Kidney capillary endothelial cell (primary cell): ENCODE measurements around the gene EXT2.
A peak's percentile ranks its signal among the peaks of the same experiment; 100 is the strongest.

Source experiments
- DNase-seq: peaks from one replicate; pipeline ENCODE4 v3.0.0-alpha.2; 2018; ENCODE audit warnings: low spot score

The EXT2 gene

DNA sequence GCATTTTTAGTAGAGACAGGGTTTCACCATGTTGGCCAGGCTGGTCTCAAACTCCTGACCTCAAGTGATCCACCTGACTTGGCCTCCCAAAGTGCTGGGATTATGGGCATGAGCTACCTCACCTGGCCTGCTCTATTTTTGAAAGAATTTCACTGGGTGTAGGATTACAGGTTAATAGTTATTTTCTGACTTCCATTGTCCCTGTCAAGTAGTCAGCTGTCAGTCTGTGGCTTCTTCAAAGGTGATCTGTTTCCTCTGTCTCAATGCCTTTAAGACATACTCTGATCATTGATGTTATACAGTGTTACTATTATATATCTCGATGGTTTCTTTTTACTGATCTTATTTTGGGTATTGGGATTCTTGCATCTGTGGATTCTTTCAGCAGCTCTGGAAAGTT is 10.1 kb upstream of the EXT2 start:
- DNase-seq, result no peak

DNA sequence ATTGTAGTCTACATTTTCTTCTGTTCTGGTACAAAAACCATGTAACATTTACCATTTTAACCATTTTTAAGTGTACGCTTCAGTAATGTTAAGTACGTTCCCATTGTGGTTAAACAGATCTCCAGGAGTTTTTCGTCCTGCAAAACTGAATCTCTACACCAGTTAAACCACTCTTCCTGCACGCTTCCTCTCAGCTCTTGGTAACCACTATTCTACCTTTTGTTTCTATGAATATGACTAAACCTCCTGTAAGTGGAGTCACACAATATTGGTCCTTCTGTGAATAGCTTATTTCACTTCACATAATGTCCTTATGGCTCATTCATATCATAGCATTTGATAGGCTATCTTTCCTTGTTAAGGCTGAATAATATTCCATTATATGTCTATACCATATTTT is 7.1 kb upstream of the EXT2 start:
- DNase-seq, result no peak

DNA sequence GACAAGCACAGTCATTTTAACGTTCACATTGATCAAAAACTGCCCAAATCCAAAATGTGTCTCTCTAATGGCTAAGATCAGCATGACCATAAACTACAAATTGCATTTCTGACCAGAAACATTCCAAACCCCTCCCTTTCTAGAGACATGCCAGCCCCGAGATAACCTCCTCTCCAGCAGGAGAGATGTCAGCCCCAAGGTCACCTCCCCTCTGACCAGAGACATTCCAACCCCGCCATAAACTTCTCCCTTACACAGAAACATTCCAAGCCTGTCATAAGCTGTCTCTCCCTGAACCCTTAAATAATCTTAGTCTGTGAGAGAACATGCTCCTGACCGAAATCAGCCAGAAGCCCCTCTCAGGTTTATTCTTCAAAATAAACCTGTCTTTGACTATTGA is 6.6 kb upstream of the EXT2 start:
- no peak for DNase-seq

DNA sequence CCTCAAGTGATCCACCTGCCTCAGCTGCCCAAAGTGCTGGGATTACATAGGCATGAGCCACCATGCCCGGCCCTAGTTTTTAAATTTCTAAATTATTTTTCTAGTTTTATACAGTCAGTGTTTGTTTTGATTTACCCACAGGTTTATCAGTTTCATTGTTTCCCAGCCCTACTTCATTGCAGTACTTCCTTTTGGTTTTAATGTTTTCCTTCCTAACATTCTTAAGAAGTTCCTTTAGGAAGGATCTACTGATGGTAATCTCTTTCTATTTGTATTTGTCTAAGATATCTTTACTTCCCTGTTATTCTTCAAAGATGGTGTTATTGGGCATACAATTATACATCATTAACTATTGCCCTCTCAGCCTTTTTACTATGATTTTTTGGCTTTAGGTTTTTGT is 4.9 kb upstream of the EXT2 start:
- DNase-seq, result no peak

DNA sequence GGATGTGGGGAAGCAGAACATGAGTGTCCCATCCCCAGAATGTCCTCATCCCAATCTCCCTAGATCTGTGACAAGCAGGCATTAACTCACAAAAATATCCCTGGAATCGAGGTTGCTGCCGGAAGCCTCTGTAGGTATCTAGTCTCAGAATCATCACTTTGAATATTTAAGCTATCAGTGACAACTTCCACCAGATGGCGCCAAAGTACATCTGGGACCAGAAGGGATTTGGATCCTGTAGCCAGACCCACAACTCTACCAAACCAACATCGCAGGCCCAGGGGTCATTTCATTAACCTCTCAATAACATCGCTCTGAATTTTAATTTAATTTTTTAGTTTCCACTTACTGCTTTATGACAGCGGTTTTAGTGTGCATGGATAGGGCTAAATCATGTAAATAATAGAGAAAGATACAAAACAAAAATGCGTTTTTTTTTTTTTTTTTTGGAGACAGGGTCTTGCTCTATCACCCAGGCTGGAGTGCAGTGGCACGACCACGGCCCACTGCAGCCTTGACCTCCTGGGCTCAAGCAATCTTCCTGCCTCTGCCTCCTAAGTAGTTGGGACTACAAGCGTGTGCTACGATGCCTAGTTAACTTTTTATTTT is 1.1 kb upstream of the EXT2 start:
- DNase-seq, result peak; percentile 62

DNA sequence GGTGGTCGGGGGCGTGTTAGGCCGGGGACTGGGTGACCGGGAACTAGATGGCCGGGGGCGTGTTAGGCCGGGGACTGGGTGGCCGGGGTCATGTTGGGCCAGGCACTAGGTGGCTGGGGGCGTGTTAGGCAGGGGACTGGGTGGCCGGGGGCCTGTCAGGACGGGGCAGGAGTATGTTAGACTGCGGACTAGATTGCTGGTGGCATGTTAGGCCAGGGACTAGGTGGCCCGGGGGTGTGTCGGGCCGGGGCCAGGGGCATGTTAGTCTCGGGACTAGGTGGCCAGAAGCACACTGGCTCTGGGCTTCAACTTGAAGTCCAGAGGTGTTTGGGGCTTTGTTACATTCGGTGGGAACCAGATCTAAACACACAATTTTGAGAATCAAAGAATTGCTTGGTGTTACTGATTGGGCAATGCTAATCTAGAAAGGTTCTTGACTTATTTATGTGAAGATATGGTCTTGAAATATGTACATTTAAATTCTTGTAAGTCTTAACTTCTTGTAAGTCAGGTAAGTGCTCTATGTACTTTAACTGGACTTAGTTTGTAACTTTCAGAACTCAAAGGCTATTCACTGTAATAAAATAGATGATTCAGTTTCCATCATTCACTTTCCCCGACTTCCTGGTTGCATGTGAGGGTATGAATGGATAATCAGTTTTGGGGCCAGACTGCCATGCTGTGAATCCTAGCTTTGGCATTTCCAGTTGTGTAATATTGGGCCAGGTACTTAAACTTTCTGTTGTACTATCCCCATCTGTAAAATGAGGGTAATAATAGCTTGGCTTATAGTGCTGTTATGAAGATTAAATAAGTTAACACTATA is 1.1 kb downstream of the EXT2 start:
- peak; percentile 50 for DNase-seq

DNA sequence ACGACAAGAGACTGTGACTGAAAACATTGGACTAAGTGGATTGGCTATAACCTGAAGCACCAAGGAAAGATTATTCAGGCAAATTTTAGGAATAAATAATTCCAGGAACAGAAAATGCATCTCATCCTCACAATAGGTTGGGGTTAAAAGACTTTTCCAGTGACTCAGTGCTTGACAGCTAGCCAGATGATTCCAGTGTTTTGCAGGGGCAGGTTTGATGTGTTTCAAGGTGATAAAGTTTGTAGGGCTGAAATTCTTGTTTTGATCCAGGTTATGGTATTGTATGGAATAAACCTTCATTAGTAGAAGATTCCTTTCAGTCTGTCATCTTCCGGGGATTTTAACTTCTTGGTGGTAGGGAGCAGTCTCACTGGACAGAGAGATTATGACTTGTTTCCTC is 2.3 kb downstream of the EXT2 start:
- DNase-seq, result no peak

DNA sequence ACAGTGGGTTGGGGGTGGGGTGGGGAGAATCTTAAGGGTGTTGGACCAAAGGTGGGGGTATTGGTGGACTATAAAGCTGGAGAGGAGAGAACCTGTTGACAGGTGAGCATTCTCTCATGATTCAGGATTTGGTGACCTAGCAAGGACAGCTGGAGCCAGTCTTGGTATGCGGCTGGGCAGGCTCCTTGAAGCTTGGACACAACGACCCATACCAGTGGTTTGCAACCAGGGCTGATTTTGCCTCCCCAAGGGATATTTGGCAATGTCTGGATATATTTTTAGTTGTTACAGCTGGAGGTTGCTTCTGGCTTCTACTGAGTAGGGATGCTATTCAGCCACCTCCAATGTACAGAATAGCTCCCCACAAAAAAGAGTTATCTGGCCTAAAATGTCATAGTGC is 5.6 kb downstream of the EXT2 start:
- no peak for DNase-seq

DNA sequence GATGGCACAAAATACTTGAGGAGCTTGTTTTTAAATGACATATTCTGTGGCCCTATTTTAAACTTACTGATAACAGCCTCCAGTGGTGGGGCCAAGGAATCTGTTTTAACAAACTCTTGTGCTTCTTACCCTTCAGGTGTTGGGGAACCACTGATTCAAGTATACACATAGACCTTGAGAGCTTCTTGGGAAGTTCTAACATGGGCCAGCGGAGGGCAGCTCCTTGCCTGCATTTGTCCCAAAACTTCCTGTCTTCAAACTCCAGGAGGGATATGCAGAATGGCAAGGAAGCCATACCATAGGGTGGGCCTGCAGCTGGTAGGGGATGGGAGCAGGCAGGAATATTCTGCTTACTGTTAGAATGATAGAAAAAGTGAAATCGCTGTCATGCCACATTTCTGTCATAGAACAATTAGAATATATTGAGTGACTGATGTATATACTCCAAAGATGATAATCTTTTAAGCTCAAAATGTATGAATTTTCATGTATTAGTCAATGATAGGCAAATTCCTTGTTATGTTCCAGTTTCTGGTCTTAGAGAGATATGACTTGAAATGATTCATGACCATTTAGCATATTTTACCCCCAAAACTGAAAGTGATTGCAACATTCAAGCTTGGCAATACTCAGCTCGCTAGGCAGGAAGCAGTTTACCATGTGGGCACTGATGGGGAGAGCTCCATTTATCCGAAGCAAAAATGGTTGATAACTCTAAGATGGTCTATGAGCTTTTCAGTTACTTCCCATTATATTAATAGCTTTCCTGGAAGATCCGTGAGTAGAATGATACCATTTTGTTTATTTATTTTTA is 9.2 kb downstream of the EXT2 start:
- no peak for DNase-seq

DNA sequence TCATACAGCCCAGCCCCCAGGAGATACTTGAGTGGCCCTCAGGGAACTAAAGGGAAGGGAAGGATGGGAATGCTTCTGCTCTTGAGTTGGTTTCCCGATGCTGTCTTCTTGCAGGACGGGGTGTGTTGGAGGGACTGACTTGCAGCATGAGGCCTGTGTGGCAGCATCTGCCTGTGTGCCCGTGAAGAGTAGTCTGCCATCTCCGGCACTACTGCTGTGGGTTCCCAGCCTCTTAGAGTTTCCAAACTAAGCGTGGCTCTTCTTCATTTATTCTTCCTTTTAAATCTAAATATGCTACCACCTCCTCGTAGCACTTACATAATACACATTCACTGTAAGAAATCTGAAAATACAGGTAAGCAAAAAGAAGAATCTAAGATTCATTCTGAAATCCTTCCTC is 12.8 kb downstream of the EXT2 start:
- no peak for DNase-seq

DNA sequence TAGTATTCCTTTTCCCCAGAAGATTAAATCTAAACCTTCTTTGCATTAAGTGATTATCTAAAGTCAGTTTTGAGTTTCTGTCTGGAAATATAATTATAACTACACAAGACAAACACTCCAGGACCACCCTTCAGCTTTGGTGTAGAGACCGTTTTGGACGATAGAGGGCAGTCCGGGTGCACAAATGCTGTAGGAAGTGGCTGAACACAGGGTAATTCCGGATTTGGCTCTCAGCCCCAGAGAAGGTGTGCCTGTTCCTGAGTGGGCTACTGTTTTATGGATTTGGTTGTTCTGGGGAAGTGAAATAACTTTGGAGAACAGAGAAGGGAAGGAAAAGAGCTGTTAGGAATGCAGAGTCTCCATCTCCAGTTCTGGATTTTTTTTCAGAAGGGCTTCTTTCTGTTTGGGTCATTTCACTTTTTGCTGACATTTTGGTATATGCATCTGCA is 14.8 kb downstream of the EXT2 start:
- DNase-seq, result peak; percentile 50

DNA sequence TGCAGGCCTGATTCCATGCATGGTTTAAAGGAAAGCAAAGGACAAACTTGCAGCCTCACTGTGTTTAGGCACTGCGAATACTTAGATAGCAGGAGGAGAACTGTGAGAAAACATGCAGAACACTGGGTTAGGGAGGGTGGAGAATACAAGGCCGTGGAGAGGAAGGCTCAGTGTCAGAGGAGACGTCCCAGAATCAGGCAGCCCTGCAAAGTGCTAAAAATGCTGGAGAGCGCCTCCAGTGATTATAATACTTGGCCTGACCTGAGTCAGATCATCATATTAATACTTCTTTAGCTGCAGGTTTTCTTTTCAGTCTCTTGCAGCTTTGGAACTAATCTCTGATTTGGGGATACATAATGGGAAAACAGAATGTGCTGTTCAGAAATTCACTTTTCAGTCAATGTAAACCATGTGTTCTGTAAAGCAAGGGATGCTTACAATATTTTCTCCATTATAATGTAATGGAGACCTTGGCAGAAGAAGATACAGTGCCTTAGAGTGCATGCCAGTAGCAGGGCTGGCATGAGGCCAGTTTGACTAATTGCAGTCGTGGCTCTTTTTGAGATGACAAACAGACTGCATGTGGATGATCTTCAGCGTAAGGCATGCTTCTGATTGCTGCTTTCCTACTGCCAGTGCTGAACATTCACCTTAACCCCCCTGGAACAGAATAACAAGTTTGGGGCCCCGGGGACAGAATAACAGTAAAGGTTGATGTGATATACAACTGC is 16.8 kb downstream of the EXT2 start:
- no peak for DNase-seq

DNA sequence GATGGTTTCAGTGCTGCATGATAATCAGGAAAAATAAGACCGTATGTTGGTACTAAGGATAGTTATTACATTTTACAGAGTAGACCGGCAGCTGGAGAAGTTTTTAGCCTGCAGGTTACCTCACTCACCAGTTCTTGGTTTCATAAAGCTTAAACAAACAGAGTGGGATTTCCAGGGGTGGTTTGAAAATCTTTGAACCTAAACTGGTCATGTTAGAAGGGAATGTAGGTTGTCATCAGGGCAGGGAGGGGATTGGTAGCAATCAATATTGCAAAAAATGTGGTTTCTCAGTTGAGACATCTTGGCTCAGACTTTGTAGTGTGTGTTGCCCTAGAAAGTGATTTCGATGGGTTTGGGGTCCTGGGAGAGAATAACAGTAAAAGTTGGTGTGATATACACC is 17.5 kb downstream of the EXT2 start:
- DNase-seq, result no peak

DNA sequence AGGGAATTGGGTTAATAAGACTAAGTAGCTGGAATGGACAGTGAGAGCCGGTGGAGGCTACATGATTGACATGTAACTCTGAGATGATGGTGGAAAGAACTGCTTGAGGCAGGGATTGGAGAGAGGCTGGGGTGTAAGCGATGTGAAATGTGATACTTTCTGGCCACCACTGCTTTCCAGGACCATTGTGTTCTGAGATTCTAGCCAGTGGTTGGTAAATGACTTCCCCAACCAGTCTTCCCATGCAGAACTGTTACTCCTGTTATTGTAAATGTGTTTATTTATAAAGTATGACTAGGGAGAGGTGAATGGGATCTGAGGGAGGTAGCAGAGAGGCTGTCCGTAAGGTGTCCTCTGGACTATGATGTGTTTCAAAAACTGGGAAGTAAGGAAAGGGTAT is 18.1 kb downstream of the EXT2 start:
- DNase-seq, result no peak

DNA sequence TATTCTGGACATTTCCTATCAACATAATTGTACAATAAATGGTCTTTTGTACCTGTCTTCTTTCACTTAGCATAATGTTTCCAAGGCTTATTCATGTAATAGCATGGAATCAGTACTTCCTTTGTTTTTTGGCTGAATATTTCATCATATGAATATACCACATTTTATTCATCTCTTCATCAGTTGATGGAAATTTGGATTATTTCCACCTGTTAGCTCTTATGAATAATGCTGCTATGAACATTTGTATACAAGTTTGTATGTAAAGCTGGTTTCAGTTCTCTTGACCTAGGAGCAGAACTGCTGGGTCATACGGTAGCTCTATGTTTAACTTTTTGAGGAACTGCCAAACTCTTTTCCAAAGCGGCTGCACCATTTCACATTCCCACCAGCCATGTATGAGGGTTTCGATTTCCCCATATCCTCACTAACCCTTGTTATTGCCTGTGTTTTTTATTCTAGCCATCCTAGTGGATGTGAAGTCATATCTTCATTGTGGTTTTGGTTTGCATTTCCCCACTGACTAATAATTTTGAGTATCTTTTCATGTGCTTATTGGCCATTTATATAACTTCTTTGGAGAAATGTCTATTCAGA is 20.9 kb downstream of the EXT2 start:
- DNase-seq, result no peak

DNA sequence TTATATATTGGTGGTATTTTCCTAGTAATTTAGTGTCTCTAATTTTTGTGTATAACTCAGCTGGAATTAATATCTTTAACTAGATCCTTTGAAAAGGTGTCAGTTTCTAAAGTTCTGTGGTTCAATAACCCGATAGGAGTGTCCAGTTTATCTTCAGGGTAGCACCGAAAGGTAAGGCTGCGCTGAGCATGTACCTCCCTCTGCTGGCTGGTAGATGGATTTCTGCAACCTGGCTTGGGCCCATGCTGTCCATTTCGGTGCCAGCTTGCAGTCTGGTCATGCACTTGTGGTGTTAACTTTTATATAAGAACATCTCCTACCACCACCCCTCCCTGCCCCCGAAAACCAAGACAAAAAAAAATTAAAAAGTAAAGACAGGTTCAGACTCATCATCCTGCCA is 24.7 kb downstream of the EXT2 start:
- DNase-seq, result no peak

DNA sequence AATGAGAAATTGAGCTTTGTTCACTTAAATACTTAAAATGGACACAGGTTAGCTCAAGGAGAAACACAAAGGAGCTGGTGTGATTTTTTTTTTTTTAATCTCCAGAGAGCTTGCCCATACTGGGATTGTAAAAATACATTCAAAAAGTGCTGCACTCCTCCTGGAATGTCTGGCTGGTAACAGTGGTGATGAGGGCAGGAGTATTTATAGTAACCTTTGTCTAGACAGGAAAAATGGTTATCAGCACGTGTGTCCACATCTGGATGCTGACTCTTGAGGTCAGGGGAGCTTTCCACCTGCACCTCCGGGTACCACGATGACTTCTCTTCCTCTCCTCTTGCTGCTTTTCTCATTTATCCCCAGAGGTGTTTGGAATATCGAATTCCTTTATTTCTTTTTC is 30.1 kb downstream of the EXT2 start:
- peak; percentile 9 for DNase-seq

DNA sequence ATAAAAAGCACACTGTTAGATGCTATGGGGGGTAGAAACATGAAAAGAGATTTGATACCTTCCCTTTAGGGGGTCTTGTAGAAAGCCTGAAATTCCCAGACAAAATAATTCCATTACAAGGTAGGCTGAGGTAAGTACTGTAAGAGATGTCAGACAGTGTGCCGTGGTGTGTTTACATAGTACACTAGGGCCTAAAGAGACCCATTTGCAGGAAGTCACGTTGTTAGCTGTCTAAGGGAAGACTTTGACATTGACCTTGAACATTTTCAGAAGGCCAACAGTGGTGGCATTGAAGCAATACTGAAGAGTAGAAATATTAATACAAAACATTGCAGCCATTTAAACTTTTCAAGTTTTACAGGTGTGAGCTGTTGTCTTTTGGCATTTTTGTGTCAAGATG is 30.8 kb downstream of the EXT2 start:
- no peak for DNase-seq

DNA sequence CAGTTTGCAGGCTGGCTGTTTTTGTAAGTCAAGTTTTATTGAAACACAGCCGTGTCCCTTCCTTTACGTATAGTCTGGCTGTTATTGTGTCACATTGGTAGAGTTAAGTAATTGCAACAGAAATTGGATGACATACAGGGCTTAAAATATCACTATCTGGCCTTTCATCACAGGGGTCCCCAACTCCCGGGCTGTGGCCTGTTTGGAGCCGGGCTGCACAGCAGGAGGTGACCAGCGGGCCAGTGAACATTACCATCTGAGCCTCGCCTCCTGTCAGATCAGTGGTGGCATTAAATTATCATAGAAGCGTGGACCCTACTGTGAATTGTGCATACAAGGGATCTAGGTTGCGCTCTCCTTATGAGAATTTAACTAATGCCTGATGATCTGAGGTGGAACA is 31.7 kb downstream of the EXT2 start:
- DNase-seq, result no peak

DNA sequence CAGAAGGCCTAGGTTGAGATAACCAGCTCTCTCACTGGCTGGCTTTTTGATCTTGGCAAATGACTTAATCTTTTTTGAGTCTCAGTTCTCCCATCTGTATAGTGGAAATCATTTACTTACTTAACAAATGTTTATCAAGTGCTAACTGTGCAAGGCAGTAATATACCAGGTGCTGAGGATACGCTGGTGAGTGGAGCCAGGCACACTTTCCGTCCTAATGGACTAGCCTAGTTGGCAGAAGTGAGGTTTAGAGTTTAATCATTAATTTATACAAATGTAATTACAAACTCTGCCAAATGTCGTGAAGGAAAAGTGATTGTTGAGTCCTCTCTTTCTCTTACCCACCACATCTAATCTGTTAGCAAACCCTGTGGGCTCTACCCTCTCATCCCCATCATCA is 33.3 kb downstream of the EXT2 start:
- DNase-seq, result no peak

DNA sequence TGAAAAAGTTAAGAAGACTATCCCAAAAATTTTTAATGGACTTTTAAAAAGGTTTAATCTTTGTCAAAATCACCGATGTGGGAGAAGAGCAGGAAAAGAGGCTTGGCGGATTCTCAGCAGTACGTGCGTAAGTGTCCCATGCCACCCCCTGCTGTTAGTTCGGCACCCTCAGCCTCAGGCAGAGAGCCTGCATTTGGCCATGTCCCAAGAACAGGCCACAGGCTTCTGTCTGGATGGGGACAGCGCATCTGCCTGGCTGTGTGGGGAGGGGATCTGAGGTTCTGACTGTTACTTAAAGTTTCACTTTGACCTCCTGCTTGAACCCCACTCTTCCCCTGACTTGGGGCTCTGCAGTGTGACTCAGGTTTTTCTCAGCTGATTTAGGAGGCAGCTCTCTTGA is 35.3 kb downstream of the EXT2 start:
- DNase-seq, result no peak

DNA sequence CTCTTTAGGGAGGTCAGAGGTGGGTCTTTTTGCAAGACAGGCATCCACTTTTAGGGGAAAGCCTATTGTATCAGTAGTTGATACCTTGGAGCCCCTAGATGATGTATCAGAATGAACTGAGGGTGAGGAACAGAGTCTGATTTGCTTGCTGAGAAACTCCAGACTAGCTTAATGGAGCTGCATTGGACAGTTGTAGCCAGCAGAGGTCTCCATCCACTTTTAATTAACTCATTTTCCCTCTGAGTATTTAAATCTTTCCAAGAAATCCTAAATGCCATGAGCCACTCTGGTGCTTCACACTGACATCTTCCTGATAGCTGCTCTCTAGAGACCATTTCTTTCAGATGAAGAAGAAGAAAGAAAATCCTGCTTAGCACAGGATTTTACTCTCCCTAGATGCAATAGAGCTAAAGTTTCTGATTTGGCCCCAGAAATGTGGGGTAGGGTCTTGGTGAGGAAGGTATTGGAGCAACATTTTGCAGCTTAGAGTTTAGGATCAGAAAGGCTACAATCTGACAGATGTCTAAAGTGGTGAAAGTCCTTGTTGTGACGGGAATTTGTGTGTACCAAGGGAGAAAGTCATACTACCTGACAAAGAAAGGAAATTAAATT is 38.0 kb downstream of the EXT2 start:
- DNase-seq, result peak; percentile 34
